NB4 (cell line): ENCODE results near the gene MCTP2.
A peak's percentile ranks its signal among the peaks of the same experiment; 100 is the strongest.

Experiments
- DNase-seq: peaks from one replicate; pipeline ENCODE4 v3.0.0; 2010; ENCODE audit warnings: low read depth
- H3K4me3 ChIP-seq: one replicate; pipeline ENCODE4 v1.5.1; 2011; ENCODE audit warnings: mild to moderate bottlenecking, low read depth, low read length, moderate library complexity
- CTCF ChIP-seq: IDR thresholded peaks from one replicate; pipeline ENCODE4 v1.5.1; 2012; ENCODE audit warnings: low read depth, low read length
- MAX ChIP-seq: IDR thresholded peaks from 2 replicates; pipeline ENCODE4 v1.6.1; 2011; ENCODE audit warnings: low read depth, low read length
- MYC ChIP-seq: IDR thresholded peaks from 2 replicates; pipeline ENCODE4 v1.6.1; 2011; ENCODE audit warnings: low read depth, low read length
- POLR2A ChIP-seq: IDR thresholded peaks from 2 replicates; pipeline ENCODE4 v1.6.1; 2011; ENCODE audit warnings: mild to moderate bottlenecking; ENCODE audit not compliant: insufficient read length; ENCODE audit errors: extremely low read depth

Gene MCTP2

GRCh38 chr15:94196531-94196930 is 34.8 kb upstream of the MCTP2 start:
- no peak overlapping the region for H3K4me3 ChIP-seq
- no peak for TF ChIP-seq POLR2A
- no peak for TF ChIP-seq MAX
- TF ChIP-seq CTCF, result no peak
- no peak for TF ChIP-seq MYC
- DNase-seq, result no peak

GRCh38 chr15:94198633-94199032 is 32.7 kb upstream of the MCTP2 start:
- no peak for DNase-seq
- H3K4me3 ChIP-seq, result no peak overlapping the region
- TF ChIP-seq CTCF (no peak), MYC (no peak), POLR2A (no peak), MAX (no peak)

GRCh38 chr15:94199725-94200124 is 31.6 kb upstream of the MCTP2 start:
- H3K4me3 ChIP-seq, result no peak overlapping the region
- TF ChIP-seq MAX (no peak), POLR2A (no peak), MYC (no peak), CTCF (no peak)
- DNase-seq, result no peak

GRCh38 chr15:94203306-94203705 is 28.1 kb upstream of the MCTP2 start:
- peak; percentile 48 for DNase-seq
- TF ChIP-seq CTCF (no peak), MYC (no peak), MAX (no peak), POLR2A (no peak)
- no peak overlapping the region for H3K4me3 ChIP-seq

GRCh38 chr15:94205366-94205765 is 26.0 kb upstream of the MCTP2 start:
- H3K4me3 ChIP-seq, result peak overlapping the region; percentile 58
- TF ChIP-seq CTCF (no peak), MYC (peak; percentile 55; the same call in 1 of the 2 replicates)
- DNase-seq, result peak; percentile 97
